AG04450 (cell line): ENCODE results near the gene DHRS9. TPM values are rescaled to one million over a fixed set of nuclear protein-coding genes. Genes with fewer than 3 reads are reported as not detected.

Experiments
- CTCF ChIA-PET: fragments of 300-600, 350-600 bp; formaldehyde crosslinking; extraction: SDS; loops from one replicate; lab custom pipeline; 2022; ENCODE audit warnings: antibody characterized with exemption, inconsistent platforms; lab: Charles Lee
- POLR2A ChIA-PET: fragments of 350-600 bp; formaldehyde crosslinking; extraction: SDS; loops from one replicate; lab custom pipeline; 2021; ENCODE audit warnings: antibody characterized with exemption, inconsistent platforms; lab: Yijun Ruan, JAX
- DNase-seq: peaks from one replicate; pipeline ENCODE4 v3.0.0-alpha.2; 2011; ENCODE audit warnings: low read depth, low spot score
- H3K27ac ChIP-seq: one replicate; pipeline ENCODE4 v1.5.1; 2012; ENCODE audit warnings: low read depth, low read length, control low read depth
- H3K27me3 ChIP-seq: one replicate; pipeline ENCODE4 v1.6.0; 2012; ENCODE audit warnings: low read length; ENCODE audit not compliant: control insufficient read depth, insufficient read depth
- H3K4me3 ChIP-seq: 2 replicates; pipeline ENCODE4 v1.5.1; 2011; ENCODE audit warnings: mild to moderate bottlenecking, low read depth, low read length, control low read depth
- H3K9me3 ChIP-seq: 2 replicates; pipeline ENCODE4 v1.5.1; 2012; ENCODE audit warnings: low read length; ENCODE audit not compliant: control insufficient read depth, insufficient read depth
- CTCF ChIP-seq: IDR thresholded peaks from 2 replicates; pipeline ENCODE4 v1.5.1; 2011; ENCODE audit warnings: low read depth, low read length, control low read depth, inconsistent platforms
- polyA plus RNA-seq: library from polyadenylated mRNA; depleted of rRNA; stranded (reverse); fragments of >200 nt; gene quantifications from 2 replicates; pipeline ENCODE4 v1.2.3, GENCODE V29; 2011

Gene DHRS9
- polyA plus RNA-seq, 1 experiment: not detected

DNA sequence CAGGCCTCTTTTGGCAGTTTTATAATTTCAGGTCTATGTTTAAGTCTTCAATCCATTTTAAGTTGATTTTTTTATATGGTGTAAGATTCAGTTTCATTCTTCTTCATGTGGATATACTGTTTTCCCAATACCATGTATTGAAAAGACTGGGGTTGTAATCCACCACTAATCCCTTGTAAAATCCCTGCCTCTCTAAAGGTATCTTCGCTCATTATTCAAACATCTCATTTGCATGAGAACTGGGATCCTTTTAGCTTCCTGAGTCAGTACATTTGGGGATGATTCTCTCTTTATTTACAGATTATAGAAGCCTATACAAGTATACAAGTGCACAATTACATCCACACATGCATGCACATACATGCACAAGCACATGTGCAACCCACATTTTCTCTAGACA lies 25.3 kb downstream of the DHRS9 start:
- no peak for DNase-seq
- Histone ChIP-seq H3K27me3 (no peaks in the 10 kb centered on the region), H3K9me3 (no peaks in the 10 kb centered on the region), H3K4me3 (no peak overlapping the region), H3K27ac (no peak overlapping the region)
- POLR2A ChIA-PET: no interaction called here
- CTCF ChIA-PET: interaction anchor here (1.8 kb wide), 1 partner anchor 15 kb away, joined by 5 read pairs; no protein-coding TSS in a partner anchor
- TF ChIP-seq CTCF: no peak

DNA sequence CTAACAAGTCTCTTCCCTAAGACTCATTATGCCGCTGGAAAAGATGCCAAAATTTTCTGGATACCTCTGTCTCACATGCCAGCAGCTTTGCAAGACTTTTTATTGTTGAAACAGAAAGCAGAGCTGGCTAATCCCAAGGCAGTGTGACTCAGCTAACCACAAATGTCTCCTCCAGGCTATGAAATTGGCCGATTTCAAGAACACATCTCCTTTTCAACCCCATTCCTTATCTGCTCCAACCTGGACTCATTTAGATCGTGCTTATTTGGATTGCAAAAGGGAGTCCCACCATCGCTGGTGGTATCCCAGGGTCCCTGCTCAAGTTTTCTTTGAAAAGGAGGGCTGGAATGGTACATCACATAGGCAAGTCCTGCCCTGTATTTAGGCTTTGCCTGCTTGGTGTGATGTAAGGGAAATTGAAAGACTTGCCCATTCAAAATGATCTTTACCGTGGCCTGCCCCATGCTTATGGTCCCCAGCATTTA lies 26.3 kb downstream of the DHRS9 start:
- peak overlapping the region; percentile 3 for H3K27ac ChIP-seq
- no peaks in the 10 kb centered on the region for H3K9me3 ChIP-seq
- H3K27me3 ChIP-seq: no peaks in the 10 kb centered on the region
- DNase-seq: peak; percentile 21
- CTCF ChIA-PET: interaction anchor here (1.6 kb wide), 1 partner anchor 14 kb away, joined by 14 read pairs; no protein-coding TSS in a partner anchor
- no peak overlapping the region for H3K4me3 ChIP-seq
- no peak for TF ChIP-seq CTCF
- POLR2A ChIA-PET: interaction anchor here (0.6 kb wide), 1 partner anchor 551 kb away, joined by 3 read pairs; no protein-coding TSS in a partner anchor

GRCh38 chr2:169104848-169105247 lies 35.5 kb downstream of the DHRS9 start:
- H3K4me3 ChIP-seq: no peak overlapping the region
- POLR2A ChIA-PET: no interaction called here
- no peaks in the 10 kb centered on the region for H3K9me3 ChIP-seq
- no peaks in the 10 kb centered on the region for H3K27me3 ChIP-seq
- DNase-seq: no peak
- CTCF ChIA-PET: no interaction called here
- H3K27ac ChIP-seq: no peak overlapping the region
- no peak for TF ChIP-seq CTCF

- ChIA-PET CTCF (no interaction called here), POLR2A (no interaction called here)
- no peaks in the 10 kb centered on the region for H3K9me3 ChIP-seq
- DNase-seq: no peak
- no peak for TF ChIP-seq CTCF
- no peaks in the 10 kb centered on the region for H3K27me3 ChIP-seq
- H3K27ac ChIP-seq: no peak overlapping the region
- H3K4me3 ChIP-seq: no peak overlapping the region
Measured at GRCh38 chr2:169105476-169105875, 36.1 kb downstream of the DHRS9 start.

DNA sequence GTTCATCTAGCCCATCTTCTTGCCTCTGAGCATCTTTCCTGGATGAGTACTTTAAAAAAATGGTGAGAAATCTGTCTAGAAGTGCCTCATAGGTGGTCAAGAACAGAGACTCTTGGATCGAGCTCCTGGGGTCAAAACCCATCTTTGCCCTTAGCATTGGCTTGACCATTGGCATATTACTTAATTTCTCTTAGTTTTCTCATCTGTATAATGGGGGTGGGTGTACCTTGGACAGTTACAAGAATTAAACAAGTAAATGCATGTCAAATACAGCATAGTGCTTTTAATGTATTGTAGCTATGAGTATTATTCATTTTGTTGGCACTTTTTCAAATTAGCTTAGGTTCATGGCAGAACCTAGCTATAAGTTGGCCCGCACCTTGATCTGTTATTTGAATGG lies 36.8 kb downstream of the DHRS9 start:
- no peaks in the 10 kb centered on the region for H3K9me3 ChIP-seq
- no peak overlapping the region for H3K4me3 ChIP-seq
- ChIA-PET CTCF (no interaction called here), POLR2A (no interaction called here)
- no peak for TF ChIP-seq CTCF
- no peaks in the 10 kb centered on the region for H3K27me3 ChIP-seq
- H3K27ac ChIP-seq: no peak overlapping the region
- DNase-seq: no peak
